GM18508 (cell line): ENCODE data around the gene PGBD2.
"Not testable (repeated sequence)": the region's sequence is repeated elsewhere in the genome, so short reads cannot be mapped to it uniquely, and the experiment has no call there.

Experiments
- ATAC-seq: cut with Tn5 transposase; IDR thresholded peaks from one replicate; pipeline ENCODE4 v1.9.1; 2021; ENCODE audit warnings: moderate number of reproducible peaks; ENCODE audit not compliant: insufficient read depth, unreplicated experiment

Gene PGBD2, protein sequence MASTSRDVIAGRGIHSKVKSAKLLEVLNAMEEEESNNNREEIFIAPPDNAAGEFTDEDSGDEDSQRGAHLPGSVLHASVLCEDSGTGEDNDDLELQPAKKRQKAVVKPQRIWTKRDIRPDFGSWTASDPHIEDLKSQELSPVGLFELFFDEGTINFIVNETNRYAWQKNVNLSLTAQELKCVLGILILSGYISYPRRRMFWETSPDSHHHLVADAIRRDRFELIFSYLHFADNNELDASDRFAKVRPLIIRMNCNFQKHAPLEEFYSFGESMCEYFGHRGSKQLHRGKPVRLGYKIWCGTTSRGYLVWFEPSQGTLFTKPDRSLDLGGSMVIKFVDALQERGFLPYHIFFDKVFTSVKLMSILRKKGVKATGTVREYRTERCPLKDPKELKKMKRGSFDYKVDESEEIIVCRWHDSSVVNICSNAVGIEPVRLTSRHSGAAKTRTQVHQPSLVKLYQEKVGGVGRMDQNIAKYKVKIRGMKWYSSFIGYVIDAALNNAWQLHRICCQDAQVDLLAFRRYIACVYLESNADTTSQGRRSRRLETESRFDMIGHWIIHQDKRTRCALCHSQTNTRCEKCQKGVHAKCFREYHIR

DNA sequence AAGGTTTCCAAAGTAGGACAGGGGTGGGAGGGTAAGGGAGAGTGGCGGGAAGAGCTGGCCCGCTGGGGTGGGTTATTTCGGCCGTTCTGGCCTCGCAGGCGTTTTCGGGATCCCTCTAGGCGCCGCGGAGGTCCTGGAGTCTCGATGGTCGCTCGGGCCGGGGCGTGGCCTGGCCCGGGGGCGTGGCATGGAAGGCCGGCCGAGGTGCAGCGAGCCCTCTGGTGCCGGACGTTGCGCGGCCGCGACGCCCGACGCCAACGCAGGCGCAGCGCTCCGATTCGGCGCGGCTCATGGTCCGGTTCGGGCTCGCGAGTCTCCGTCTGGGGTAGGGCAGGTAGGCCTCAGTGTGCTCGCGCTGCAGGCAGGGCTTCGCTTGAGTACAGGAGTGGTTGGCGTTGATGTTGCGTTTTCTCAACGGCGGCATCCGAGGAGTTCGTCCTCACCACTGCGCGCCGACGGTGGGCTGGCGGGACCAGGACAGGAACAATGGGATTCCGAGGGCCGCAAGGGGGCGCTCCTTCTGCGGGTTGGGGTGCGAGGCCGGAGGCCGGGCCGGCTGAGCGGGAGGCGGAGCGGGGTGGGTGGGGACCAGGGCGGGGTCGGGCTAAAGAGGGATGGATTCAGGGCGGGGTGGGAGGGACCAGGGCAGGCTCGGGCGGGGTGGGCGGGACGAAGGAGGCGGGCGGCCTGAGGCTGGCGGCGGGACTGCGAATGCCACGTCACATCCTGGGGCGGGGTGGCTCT, at the start of gene PGBD2:
PGBD2 (plus strand) TSS at position 227 of the 744 bp plus-strand sequence. CDS start 7,628 bp downstream, outside the sequence.
- peak; percentile 79 for ATAC-seq

DNA sequence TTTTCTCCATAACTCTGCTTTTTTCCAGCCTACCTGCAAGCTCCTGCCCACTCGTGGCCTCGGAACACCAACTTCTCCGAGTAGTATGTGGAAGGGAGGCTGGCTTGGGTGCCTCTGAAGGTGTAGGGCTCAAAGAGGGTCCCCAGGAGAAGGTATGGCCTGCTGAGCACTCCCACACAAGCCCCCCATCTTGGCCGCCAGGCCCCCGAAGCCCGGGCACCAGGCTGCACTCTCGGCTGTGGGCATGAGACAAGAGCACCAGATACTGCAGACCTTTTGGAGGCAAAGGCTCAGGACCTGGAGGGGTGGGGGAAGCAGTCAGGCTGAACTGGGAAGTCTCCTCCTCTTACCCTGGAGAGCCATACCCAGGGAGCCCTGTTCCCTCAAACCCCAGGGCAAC, 48.8 kb upstream of the PGBD2 start:
- no peak for ATAC-seq

DNA sequence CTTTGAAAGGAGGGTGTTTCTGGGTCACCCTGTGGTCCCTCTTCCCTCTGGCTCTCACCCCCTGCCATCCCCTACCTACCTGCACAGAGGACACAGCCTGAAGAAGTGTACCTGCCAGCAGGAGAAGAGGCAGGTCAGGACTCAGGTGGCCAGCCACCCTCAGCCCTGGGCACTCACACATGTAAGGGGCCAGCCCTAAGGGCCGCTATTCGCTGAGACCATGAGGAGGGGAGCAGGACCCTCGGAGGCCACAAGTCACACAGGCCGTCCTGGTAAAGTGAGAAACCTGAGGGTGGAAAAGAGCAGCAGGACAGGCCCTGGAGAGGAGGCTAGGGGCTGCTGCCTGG, 48.3 kb upstream of the PGBD2 start:
- ATAC-seq, result no peak

DNA sequence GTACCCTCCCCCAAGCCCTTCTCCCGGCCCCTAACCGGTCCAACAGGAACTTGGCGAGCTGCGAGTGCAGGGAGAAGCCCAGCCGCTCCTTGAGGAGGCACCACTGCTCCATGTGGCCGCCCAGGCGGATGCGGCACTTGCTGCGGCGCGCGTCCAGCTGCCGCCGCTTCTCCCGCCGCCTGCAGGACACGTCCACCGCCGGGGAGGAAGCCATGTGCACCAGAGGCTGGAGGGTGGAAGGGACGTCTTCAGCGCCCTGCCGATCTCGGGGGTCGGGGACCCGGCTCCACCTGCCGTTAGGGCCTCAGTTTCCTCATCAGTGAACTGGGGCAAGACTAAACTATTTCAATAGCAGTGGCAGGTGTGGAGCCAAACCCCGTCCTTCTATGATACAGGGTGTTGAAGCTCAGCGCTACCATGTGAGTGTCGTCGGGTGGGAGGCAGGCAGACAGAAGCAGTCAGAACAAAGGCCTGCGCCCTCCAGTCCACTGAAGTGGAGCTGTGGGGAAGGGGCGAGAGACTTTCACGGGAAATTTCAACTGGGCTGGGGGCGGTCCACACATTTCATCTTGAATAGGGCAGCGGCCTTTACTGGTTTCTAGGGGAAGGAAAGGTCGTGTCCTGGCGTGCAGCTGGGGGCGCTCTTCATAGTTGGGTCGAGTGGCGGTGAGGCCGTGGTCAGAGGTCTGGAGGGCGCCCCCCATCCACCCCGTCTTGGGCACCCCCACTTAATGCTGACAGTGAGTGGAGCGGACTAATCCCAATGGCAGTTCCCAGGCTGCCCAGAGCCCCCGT, 47.7 kb upstream of the PGBD2 start:
- ATAC-seq, result peak; percentile 24

DNA sequence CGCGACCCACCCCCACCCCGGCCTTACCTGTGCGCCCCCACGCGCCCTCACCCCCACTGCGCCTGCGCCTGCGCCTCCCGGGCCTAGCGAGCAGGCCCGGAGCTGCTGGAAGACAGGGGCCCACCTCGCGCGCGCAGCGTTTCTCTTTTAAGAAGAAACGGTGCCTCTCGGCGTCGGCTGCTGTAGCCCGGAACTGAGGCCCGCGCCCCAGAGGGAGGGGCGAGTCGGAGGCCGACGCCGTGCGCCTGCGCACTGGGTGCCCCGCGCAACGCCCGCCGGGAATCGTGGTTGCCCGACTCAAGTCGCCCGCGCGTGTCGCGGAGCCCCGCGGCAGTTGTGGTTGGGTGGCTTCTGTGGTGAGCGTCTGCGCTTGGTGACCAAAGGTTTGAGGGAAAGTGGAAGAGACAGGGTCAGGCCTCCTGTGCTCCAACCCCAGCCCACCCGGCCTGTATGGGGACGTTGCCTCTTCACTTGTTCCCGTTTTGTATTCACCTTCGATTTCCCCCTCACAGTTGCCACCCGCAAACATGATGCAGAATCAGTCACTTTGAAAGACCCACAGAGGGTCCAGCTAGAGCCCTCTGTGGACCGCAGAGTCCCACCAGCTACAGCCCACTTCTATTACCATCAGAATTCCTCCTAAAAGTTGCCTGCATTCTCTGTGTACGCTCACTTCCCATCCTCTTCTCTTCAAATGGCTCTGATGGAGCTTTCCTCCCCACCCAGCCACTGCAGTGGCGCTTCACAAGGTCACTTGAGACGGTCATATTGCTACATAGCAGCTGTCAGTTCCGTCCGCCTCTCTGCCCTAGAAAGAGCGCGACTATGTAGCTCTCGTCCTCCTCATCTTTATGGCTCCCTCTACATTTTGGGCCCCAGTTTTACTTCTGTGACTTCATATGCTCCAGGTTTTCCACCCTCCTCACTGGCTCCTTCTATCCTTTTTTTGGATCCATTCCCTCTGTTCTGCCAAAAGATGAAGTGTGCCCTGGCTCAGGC, 46.8 kb upstream of the PGBD2 start, which contains the start of gene ZNF692:
ZNF692 (minus strand) TSS at position 195 of the 999 bp plus-strand sequence. CDS start 776 bp downstream, outside the sequence.
- peak; percentile 48 for ATAC-seq

DNA sequence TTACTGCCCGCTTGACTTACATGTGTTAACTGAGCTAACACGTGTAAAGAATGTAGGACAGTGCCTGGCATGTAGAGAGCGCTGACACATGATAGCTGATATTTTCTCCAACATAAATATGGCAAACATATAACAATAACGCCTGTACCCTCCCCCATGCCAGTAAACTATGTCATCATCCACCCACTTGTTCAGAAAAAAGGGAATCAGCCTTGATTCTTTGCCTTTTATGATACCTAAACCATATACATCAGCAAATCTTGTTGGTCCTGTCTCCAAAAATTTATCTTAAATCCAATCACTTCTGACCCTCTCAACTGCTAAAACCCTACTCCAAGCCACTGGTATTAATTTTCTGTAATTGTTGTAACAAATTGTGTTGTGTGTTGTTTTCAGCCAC, 46.0 kb upstream of the PGBD2 start:
- ATAC-seq, result no peak

DNA sequence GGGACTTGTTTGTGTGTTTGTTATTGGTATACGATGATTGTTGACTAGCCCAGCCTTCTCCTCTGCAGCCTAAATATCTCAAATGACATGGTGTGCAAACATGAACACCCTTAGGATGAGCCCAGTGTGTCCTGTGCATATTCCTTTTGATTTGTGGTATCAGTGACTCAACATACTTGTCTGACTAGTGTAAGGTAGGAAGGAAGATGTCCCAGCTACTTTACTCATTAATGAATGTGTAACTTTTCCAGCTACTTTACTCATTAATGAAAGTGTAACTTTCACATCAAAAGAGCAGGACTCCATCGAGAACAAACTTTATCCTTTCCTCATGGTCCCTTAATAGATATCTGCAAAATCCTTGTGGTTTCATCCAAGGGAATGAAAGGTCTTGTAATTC, 44.4 kb upstream of the PGBD2 start:
- ATAC-seq, result no peak

DNA sequence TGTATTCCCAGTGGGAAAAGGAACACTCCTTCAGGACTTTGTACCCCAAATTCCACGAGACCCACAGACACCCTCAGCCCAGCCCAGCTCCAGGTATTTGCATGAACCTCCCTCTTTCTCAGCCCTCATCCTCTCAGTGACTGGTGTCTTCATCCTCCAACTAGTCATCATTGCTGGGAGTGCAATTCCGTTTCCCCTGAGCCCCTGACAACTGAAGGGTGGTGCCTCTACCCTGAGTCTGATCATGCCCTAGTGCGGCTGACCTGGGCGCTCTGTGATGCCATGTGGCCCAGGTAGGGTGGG, 43.4 kb upstream of the PGBD2 start:
- ATAC-seq, result peak; percentile 0

DNA sequence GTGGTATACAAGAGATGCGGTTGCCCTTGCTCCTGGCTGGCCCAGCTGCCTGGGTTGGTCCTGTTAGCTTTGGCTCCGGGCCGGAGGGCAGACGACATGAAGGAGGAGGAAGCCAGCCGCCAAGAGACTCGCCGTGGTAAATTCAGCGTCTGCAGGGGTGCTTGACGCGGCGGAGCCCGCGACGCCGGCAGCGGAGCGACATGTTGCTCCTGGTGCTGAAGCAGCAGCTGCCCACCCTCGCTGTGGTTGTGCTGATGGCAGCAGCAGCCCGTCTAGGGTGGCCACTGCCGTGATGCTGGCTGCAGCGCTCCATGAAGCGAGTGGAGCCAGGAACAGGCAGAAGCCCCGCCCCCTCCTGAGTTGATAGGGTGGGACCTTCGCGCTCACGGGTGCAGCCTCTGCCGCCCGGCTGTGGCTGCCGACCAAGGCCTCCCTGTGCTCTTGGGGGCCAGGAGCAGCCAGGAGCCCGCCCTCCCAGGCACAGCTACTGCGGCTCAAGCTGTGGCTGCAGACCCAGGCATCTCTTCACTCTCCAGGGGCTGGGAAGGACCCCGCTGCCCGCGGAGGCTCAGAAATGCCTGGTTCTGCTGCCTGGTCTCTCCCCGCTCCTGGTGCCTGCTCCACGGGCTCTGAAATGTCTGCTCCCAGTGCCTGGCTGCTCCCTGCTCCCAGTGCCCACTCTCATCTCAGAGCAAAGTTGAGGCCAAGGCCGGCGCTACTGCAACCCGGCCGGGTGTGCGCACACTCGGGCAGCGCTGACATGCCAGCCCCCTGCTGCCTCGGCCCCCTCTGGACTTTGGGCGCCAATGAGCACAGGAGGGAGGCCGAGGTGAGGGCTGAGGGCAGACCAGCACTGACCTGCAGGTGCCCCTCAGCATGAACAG, 42.8 kb upstream of the PGBD2 start:
- ATAC-seq, result peak; percentile 42

DNA sequence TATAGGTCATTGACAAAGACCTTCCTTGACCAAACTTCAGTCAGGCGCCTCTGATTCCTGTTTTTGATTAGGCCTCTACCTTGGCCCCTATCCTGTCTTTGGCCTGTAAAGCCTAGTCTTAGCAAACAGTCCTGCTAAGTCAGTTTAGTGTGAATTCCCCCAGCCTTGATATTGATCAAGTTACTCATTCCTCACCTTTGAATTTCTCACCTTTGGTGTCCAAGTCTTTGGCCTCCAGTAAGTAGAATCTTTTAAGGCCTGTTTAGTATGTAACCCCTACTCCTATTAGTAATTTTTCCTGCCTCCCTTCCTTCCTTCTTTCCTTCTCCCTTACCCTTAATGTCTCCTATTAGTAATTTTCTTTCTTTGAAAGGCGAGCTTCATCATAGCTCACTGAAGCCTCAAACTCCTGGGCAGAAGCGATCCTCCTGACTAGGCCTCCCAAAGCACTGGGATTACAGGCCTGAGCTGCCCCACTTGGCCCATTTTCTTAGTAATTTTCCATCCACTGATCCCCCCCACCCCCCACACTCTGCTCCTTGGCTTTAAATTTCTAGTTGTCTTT, 34.1 kb upstream of the PGBD2 start:
- no peak for ATAC-seq

DNA sequence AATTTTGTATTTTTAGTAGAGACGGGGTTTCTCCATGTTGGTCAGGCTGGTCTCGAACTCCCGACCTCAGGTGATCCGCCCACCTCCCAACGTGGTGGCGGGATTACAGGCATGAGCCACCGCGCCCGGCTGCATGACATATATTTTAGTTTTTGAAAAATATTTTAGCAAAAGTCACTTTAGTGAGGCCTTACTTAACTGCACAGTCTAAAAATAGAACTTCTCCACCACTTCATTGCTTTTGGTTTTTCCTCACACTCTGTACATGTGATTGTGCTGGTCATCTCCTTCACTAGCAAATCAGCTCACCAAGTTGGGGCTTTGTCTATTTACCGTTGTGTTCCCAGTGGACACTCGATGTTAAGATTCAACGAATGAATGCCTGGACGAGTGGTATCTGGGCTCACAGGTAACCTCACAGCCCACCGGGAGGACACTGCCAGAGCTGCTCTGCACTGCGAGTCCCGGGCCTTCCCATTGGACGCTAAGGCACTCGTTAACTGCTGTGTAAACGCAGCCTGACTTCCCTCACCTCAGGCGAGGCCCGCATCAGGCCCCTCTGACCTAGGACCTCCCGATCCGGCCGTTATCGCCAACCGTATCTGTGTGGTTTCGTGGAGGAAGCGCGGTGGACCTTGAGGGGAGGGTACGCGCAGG, 33.2 kb upstream of the PGBD2 start:
- ATAC-seq, result peak; percentile 13

DNA sequence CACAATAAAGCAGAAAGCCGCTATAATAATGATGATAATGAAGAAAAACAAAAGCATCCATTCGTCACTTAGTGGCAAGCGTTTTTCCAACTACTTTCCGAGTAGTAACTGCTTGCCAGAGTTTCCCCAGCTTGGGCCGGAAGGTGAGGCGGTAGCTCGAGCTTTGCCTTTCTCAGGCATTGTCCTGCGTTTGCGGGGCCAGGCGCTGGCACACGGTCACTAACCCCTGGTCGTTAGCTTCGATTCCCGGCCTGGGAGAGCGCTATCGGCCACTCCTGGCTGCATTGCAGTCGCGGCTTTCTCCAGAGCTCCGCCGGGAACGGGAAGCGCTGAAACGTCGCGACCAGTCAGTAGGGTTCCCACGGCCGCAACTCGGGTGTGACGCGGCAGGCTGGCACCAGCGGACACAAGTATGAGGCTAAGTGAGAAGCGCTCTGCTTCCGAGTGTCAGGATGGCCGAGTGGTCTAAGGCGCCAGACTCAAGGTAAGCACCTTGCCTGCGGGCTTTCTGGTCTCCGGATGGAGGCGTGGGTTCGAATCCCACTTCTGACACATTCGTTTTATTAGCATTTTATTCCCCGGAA, 32.5 kb upstream of the PGBD2 start:
- ATAC-seq, result peak; percentile 47

DNA sequence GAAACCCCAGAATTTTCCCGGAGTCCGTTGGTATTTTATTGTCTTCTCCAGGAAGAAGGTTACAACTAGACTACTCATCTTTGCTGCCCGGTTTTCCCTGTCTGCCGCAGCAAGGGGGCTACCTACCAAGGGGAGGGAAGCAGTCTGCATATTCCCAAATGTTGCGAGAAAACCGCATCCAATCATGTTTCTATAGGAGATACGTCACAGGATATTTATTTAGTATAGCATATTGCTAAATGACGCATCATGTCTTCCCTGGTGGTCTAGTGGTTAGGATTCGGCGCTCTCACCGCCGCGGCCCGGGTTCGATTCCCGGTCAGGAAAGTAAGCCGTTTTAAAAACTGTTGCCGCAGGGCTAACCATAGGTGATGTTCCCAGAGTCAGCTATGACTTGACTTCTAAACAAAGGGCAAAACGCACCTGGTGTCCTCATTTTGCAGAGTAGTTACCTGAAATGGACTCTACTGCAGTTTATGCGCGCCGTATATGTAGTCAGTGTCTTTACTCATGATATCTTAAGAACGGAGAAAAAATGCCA, 32.0 kb upstream of the PGBD2 start:
- peak; percentile 61 for ATAC-seq

DNA sequence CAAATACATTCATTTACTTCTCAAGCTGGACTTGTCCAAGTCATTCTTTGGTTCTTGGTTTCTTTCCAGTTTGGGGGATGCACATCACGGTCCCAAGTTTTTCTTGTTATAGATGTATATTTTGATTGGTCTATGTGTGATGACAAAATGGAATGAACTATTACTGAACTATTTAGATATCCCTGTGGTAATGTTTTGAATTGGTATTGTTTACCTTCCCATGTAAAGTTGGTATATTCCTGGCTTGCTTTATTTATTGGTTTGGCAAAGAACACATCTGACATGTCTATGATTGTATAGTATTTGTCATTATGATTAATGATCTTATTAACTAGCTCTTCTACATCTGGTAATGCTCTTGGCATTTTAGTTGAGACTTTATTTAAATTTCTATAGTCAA, 24.8 kb upstream of the PGBD2 start:
- ATAC-seq, result no peak

DNA sequence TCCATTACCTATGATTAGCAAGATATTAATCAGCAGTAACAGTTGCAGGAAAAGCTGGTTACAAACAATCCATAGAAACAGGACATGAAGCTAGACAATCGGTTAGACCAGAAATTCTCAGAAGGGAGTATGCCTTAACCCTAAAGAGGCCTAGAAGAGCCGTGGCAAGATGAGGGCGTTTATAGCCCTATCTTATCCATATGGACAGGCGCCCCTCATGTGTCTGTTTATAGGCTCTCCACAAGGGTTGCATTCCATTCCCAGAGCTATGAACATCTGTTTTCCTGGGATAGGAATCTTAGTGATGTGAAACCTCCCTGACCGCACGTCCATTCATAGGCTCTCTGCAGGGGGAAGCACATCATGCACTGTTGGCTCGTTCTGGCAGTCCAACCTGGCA, 23.6 kb upstream of the PGBD2 start:
- ATAC-seq, result not testable (repeated sequence)

DNA sequence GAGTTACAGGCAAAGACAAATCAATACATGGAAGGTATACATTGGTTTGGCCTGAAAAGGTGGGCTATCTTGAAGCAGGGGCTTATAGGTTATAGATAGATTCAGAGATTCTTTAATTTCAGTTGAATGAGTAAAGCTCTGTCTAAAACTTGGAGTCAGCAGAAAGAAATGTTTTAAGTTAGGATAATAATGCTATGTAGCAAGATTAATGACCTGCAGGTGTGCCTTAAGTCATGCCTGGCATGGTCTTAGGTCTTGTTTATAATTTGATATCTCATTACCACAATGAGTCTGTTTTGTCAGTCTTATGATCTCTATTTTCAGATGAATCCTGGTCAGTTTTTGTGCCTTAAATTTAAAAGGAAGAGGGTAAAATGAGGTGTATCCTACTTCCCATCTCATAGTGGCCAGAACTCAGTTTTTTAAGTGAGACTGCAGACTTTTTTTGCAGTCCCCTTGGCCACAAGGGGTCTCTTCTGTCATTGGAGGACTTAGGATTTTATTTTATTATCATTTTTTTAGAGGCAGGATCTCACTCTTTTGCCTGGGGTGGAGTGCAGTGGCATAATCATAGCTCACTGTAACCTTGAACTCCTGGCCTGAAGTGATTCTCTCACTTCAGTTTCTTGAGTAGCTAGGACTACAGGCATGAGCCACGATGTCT, 21.3 kb upstream of the PGBD2 start:
- ATAC-seq, result no peak
